ENCODE data around the gene DVL3. TPM values are rescaled to one million over a fixed set of nuclear protein-coding genes. Genes with fewer than 3 reads are reported as not detected.

Gene DVL3
- total RNA-seq, 2 experiments from 2014 or later: 38.5 to 65.6 TPM

DNA sequence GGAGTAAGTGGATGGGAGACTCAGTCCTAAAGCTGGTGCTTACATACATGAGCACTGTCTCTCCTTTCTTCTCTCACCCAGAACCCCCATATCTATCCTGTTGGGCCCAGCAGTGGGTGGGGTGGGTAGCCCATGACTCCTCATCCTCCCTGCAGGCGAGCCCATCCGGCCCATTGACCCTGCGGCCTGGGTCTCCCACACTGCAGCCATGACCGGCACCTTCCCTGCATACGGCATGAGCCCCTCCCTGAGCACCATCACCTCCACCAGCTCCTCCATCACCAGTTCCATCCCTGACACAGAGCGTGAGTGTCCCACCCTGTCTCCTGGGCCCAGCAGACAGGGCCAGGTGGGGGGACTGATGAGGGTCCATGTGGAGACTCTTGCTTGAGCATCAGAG lies 11.5 kb downstream of the DVL3 start:
- Histone ChIP-seq H3K36me3 (ENCODE audit: insufficient read depth, low read length) (peaks cover 60% of the 10 kb centered on the region), H3K27ac (ENCODE audit: low read depth, low read length, poor library complexity, severe bottlenecking) (no peak overlapping the region), H3K79me2 (ENCODE audit: insufficient read depth, low read depth, low read length) (no peaks in the 10 kb centered on the region), H3K4me1 (ENCODE audit: insufficient read depth, low read length, poor library complexity, severe bottlenecking) (no peaks in the 10 kb centered on the region), H3K4me3 (ENCODE audit: low read depth, low read length, poor library complexity, severe bottlenecking) (no peak overlapping the region), H3K4me2 (ENCODE audit: low read length) (no peak overlapping the region), H3K9me2 (ENCODE audit: insufficient read depth, low read length) (no peaks in the 10 kb centered on the region), H2AFZ (ENCODE audit: low read length) (no peak overlapping the region), H4K20me1 (ENCODE audit: insufficient read depth, low read length) (no peaks in the 10 kb centered on the region), H3K9me3 (ENCODE audit: low read length) (no peaks in the 10 kb centered on the region)
- DNase-seq (ENCODE audit: low spot score): no peak
- BruUV-seq (replicated peaks): no TSS peak
- intact Hi-C loops (cut with micrococcal nuclease; ENCODE audit: unreplicated experiment): no loop called here
- POLR2A ChIA-PET: no interaction called here
- TF ChIP-seq EZH2phosphoT487 (IDR thresholded peaks at IDR 0.05; ENCODE audit: borderline replicate concordance, low read depth, low read length): no peak
- TF ChIP-seq, protein P1, sequence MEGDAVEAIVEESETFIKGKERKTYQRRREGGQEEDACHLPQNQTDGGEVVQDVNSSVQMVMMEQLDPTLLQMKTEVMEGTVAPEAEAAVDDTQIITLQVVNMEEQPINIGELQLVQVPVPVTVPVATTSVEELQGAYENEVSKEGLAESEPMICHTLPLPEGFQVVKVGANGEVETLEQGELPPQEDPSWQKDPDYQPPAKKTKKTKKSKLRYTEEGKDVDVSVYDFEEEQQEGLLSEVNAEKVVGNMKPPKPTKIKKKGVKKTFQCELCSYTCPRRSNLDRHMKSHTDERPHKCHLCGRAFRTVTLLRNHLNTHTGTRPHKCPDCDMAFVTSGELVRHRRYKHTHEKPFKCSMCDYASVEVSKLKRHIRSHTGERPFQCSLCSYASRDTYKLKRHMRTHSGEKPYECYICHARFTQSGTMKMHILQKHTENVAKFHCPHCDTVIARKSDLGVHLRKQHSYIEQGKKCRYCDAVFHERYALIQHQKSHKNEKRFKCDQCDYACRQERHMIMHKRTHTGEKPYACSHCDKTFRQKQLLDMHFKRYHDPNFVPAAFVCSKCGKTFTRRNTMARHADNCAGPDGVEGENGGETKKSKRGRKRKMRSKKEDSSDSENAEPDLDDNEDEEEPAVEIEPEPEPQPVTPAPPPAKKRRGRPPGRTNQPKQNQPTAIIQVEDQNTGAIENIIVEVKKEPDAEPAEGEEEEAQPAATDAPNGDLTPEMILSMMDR (conservative IDR thresholded peaks at IDR 0.05; ENCODE audit: low read length): no peak
- CTCF ChIA-PET (ENCODE audit: unreplicated experiment): no interaction called here

DNA sequence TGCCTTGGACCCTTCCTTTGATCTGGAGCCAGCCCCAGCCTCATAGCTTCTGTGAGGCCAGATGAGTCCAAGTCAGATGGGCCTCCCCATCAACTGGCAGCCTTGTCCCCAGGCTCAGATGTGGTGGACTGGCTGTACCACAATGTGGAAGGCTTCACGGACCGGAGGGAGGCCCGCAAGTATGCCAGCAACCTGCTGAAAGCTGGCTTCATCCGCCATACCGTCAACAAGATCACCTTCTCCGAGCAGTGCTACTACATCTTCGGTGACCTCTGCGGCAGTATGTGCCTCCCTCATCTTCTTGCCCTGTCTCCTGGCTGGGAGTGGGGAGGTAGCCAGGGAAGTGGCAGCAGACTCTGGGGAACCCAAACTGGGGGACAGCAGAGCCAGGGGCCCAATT lies 12.6 kb downstream of the DVL3 start:
- no peak overlapping the region for H3K4me2 ChIP-seq (ENCODE audit: low read length)
- ChIA-PET CTCF (ENCODE audit: unreplicated experiment) (no interaction called here), POLR2A (no interaction called here)
- H3K9me3 ChIP-seq (ENCODE audit: low read length): no peaks in the 10 kb centered on the region
- no peaks in the 10 kb centered on the region for H3K9me2 ChIP-seq (ENCODE audit: insufficient read depth, low read length)
- no peaks in the 10 kb centered on the region for H4K20me1 ChIP-seq (ENCODE audit: insufficient read depth, low read length)
- no peak overlapping the region for H3K4me3 ChIP-seq (ENCODE audit: low read depth, low read length, poor library complexity, severe bottlenecking)
- no peaks in the 10 kb centered on the region for H3K79me2 ChIP-seq (ENCODE audit: insufficient read depth, low read depth, low read length)
- H2AFZ ChIP-seq (ENCODE audit: low read length): no peak overlapping the region
- TF ChIP-seq, protein P1 (conservative IDR thresholded peaks at IDR 0.05; ENCODE audit: low read length): no peak
- no peak for TF ChIP-seq EZH2phosphoT487 (IDR thresholded peaks at IDR 0.05; ENCODE audit: borderline replicate concordance, low read depth, low read length)
- intact Hi-C loops (cut with micrococcal nuclease; ENCODE audit: unreplicated experiment): no loop called here
- no TSS peak for BruUV-seq (replicated peaks)
- H3K4me1 ChIP-seq (ENCODE audit: insufficient read depth, low read length, poor library complexity, severe bottlenecking): no peaks in the 10 kb centered on the region
- peaks cover 60% of the 10 kb centered on the region for H3K36me3 ChIP-seq (ENCODE audit: insufficient read depth, low read length)
- no peak overlapping the region for H3K27ac ChIP-seq (ENCODE audit: low read depth, low read length, poor library complexity, severe bottlenecking)
- DNase-seq (ENCODE audit: low spot score): no peak

DNA sequence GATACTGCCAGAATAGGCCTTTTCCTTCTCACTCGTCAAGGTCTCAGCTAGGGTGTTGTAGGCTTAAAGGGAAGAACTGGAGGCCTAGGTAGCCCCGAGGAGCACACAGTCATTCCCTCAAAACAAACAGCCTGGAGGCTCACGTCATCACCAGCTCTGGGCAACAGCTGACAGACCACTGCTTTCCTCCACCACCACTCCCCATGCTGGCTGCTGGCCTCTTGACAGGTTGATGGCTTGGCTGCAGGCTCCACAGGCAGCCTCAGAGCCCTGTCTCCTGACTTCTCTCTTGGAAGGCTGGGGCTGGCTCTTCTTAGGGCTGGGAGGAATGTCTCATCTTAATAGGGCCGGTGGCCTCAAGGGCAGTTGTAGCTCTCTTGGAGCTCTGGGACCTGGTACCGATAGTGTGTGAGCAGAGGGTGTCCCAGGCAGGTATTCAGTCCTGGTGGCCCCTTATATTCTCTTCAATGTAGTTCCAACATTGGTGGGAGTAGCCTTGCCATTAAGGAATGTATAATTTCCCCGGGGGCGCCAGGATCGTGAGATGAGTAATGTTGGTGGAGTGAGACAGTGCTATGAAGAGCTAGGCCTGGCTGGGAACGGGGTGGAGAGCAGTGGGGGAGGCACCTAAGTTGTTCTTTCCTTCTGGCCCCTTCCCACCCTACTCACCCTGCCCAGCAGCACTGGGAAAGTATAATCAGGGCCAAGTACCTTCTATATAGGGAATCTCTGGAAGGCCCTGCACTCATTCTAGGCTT lies 13.4 kb downstream of the DVL3 start:
- Histone ChIP-seq H3K79me2 (ENCODE audit: insufficient read depth, low read depth, low read length) (no peaks in the 10 kb centered on the region), H3K27ac (ENCODE audit: low read depth, low read length, poor library complexity, severe bottlenecking) (no peak overlapping the region), H2AFZ (ENCODE audit: low read length) (no peak overlapping the region), H4K20me1 (ENCODE audit: insufficient read depth, low read length) (no peaks in the 10 kb centered on the region), H3K36me3 (ENCODE audit: insufficient read depth, low read length) (peaks cover 60% of the 10 kb centered on the region), H3K9me3 (ENCODE audit: low read length) (no peaks in the 10 kb centered on the region), H3K4me2 (ENCODE audit: low read length) (no peak overlapping the region), H3K9me2 (ENCODE audit: insufficient read depth, low read length) (no peaks in the 10 kb centered on the region), H3K4me1 (ENCODE audit: insufficient read depth, low read length, poor library complexity, severe bottlenecking) (no peaks in the 10 kb centered on the region), H3K4me3 (ENCODE audit: low read depth, low read length, poor library complexity, severe bottlenecking) (no peak overlapping the region)
- ChIA-PET POLR2A (no interaction called here), CTCF (ENCODE audit: unreplicated experiment) (no interaction called here)
- intact Hi-C loops (cut with micrococcal nuclease; ENCODE audit: unreplicated experiment): no loop called here
- no TSS peak for BruUV-seq (replicated peaks)
- TF ChIP-seq, protein P1 (conservative IDR thresholded peaks at IDR 0.05; ENCODE audit: low read length): no peak
- no peak for TF ChIP-seq EZH2phosphoT487 (IDR thresholded peaks at IDR 0.05; ENCODE audit: borderline replicate concordance, low read depth, low read length)
- no peak for DNase-seq (ENCODE audit: low spot score)

Data from OCI-LY7 (cell line).